Gastrocnemius medialis (tissue), 4 donors: ENCODE measurements around the gene MIXL1. TPM values are rescaled to one million over a fixed set of nuclear protein-coding genes. Genes with fewer than 3 reads are reported as not detected.
"Not testable (repeated sequence)": the region's sequence is repeated elsewhere in the genome, so short reads cannot be mapped to it uniquely, and the experiment has no call there.

ENCODE experiments used
- ATAC-seq, 2 donors: fragments of 150-250 bp; one replicate each; pipeline ENCODE4 v1.9.1; 2016
- DNase-seq, 2 donors: peaks; one replicate each; pipeline ENCODE4 v3.0.0-alpha.2; 2019
- H3K27ac ChIP-seq, 4 donors: fragments of 200-600 bp; sonication (generic); 1 replicate in 1 of 4; 2 replicates in 3 of 4; pipeline ENCODE4 v1.5.1; 2016 to 2018; ENCODE audit warnings: mild to moderate bottlenecking in 2 of 4, moderate library complexity in 1 of 4
- H3K27me3 ChIP-seq, 3 donors: fragments of 200-600 bp; sonication (generic) in 2 of 3; 1 replicate in 1 of 3; 2 replicates in 2 of 3; pipeline versions ENCODE4 v1.5.1 to v1.6.0; 2016 to 2019; ENCODE audit warnings: mild to moderate bottlenecking in 1 of 3, moderate library complexity in 1 of 3
- H3K36me3 ChIP-seq, 2 donors: fragments of 200-600 bp; sonication (generic) in 1 of 2; one replicate each; pipeline ENCODE4 v1.5.1; 2017 to 2018
- H3K4me1 ChIP-seq, 2 donors: fragments of 200-600 bp; sonication (generic) in 1 of 2; one replicate each; pipeline ENCODE4 v1.5.1; 2016 to 2017; ENCODE audit warnings: mild to moderate bottlenecking in 2 of 2
- H3K4me3 ChIP-seq, 4 donors: fragments of 200-600 bp; sonication (generic) in 3 of 4; 1 replicate in 1 of 4; 2 replicates in 3 of 4; pipeline ENCODE4 v1.5.1; 2016 to 2019; ENCODE audit warnings: mild to moderate bottlenecking in 2 of 4
- H3K9me3 ChIP-seq, 3 donors: fragments of 200-600 bp; sonication (generic) in 2 of 3; 1 replicate in 1 of 3; 2 replicates in 2 of 3; pipeline ENCODE4 v1.5.1; 2016 to 2019
- CTCF ChIP-seq, 5 experiments: fragments of 450-650 bp in 3 of 5; fragments of 200-600 bp in 2 of 5; sonication (generic) in 2 of 5; IDR thresholded peaks in 4 of 5; conservative IDR thresholded peaks in 1 of 5; 1 replicate in 4 of 5; 2 replicates in 1 of 5; pipeline ENCODE4 v1.5.1; 2016 to 2019; ENCODE audit warnings: antibody characterized with exemption in 5 of 5, mild to moderate bottlenecking in 3 of 5, moderate library complexity in 3 of 5
- POLR2A ChIP-seq, 2 donors: fragments of 450-650 bp; IDR thresholded peaks; one replicate each; pipeline ENCODE4 v1.6.1; 2017; ENCODE audit warnings: antibody characterized with exemption in 2 of 2, mild to moderate bottlenecking in 2 of 2, moderate library complexity in 2 of 2
- in situ Hi-C, 4 donors: fragments of 200-750 bp; cut with MboI; loops; one replicate each; pipeline versions ENCODE4 v1.15.0 to v1.8.0; 2017; ENCODE audit warnings: low sequenced_read_pairs in 4 of 4
- intact Hi-C: fragments of 100-400 bp; cut with DNase I; formaldehyde crosslinking; loops from one replicate; pipeline ENCODE4 v1.15.1; 2023; ENCODE audit warnings: low total_unique reads
- total RNA-seq, 4 donors: library from RNA; depleted of rRNA; stranded (reverse); fragments of >200 nt; gene quantifications; one replicate each; pipeline versions ENCODE4 v1.1.0 to v1.2.3, GENCODE V29; 2016

Gene MIXL1
- total RNA-seq, 4 donors from 2014 or later = not detected

GRCh38 chr1:226248091-226248490, 24.6 kb downstream of the MIXL1 start:
- ATAC-seq = no peak

DNA sequence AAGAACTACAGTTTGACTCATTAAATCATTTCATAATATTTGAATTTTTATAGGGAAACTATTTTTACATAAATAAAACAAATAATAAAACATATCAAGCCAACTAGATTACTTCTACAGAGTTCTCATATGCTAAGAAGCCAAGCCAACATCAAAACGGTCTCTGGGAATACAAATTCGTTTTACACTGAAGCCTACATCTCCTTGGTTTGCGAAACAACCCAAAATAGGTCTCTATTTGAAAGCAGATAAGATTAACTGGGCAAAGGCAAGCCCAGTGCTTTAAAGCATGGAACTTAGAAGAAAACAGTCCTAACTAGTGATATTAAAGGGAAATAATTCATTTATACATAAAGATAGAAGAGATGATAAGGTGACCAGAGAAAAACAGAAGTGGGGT, 25.3 kb downstream of the MIXL1 start:
- H3K27me3 ChIP-seq = no peaks in the 10 kb centered on the region
- H3K4me3 ChIP-seq = no peak overlapping the region
- no peaks in the 10 kb centered on the region for H3K4me1 ChIP-seq
- DNase-seq (no peak), ATAC-seq (no peak)
- TF ChIP-seq POLR2A (IDR thresholded peaks at IDR 0.05) = no peak
- no peak for TF ChIP-seq CTCF (IDR thresholded peaks at IDR 0.05 in 4 of 5, conservative IDR thresholded peaks at IDR 0.05 in 1 of 5)
- in situ Hi-C loops (no loop called here), intact Hi-C loops (no loop called here)
- H3K27ac ChIP-seq = no peak overlapping the region
- no peaks in the 10 kb centered on the region for H3K9me3 ChIP-seq
- H3K36me3 ChIP-seq = peaks cover 0 to 9% of the 10 kb centered on the region in 2 donors

More at GRCh38 chr1:226248091-226248490, 24.6 kb downstream of the MIXL1 start:
- Histone ChIP-seq H3K4me3 (no peak overlapping the region), H3K36me3 (peaks cover 0 to 9% of the 10 kb centered on the region in 2 donors), H3K27me3 (no peaks in the 10 kb centered on the region), H3K9me3 (no peaks in the 10 kb centered on the region), H3K4me1 (no peaks in the 10 kb centered on the region), H3K27ac (no peak overlapping the region)
- no peak for DNase-seq
- in situ Hi-C loops (no loop called here), intact Hi-C loops (no loop called here)
- TF ChIP-seq POLR2A (IDR thresholded peaks at IDR 0.05) (no peak), CTCF (IDR thresholded peaks at IDR 0.05 in 4 of 5, conservative IDR thresholded peaks at IDR 0.05 in 1 of 5) (no peak)

- peaks cover 0 to 9% of the 10 kb centered on the region in 2 donors for H3K36me3 ChIP-seq
- H3K4me1 ChIP-seq = no peaks in the 10 kb centered on the region
- DNase-seq (no peak), ATAC-seq (no peak)
- no peak for TF ChIP-seq CTCF (IDR thresholded peaks at IDR 0.05 in 4 of 5, conservative IDR thresholded peaks at IDR 0.05 in 1 of 5)
- no peak for TF ChIP-seq POLR2A (IDR thresholded peaks at IDR 0.05)
- H3K4me3 ChIP-seq = no peak overlapping the region
- no peak overlapping the region for H3K27ac ChIP-seq
- H3K9me3 ChIP-seq = no peaks in the 10 kb centered on the region
- H3K27me3 ChIP-seq = no peaks in the 10 kb centered on the region
- intact Hi-C loops (no loop called here), in situ Hi-C loops (no loop called here)
Measured at GRCh38 chr1:226250511-226250910, 27.0 kb downstream of the MIXL1 start.

DNA sequence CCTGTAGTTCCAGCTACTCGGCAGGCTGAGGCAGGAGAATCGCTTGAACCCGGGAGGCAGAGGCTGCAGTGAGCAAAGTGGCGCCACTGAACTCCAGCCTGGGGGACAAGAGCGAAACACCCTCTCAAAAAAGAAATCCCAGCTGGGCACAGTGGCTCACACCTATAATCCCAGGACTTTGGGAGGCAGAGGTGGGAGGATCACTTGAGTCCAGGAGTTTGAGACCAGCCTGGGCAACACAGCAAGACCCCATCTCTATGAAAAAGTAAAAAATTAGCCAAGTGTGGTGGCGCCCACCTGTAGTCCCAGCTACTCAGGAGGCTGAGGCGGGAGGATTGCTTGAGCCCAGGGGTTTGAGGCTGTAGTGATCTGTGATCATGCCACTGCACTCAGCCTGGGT, 29.4 kb downstream of the MIXL1 start:
- H3K9me3 ChIP-seq, H3K4me3 ChIP-seq, DNase-seq, H3K27me3 ChIP-seq, H3K27ac ChIP-seq, H3K36me3 ChIP-seq, H3K4me1 ChIP-seq, intact Hi-C loops, in situ Hi-C loops, ATAC-seq: not testable (repeated sequence)

DNA sequence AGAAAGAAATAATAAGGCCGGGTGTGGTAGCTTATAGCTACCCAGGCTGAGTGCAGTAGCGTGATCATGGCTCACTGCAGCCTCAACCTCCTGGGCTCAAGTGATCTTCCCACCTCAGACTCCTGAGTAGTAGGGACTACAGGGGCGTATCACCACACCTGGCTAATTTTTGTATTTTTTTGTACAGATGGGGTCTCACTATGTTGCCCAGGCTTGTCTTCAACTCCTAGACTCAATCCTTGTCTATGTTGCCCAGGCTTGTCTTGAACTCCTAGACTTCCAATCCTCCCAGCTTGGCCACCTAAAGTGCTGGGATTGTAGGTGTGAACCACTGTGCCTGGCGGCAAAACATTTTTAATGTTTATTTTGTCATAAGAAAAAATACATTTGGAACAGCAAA, 30.5 kb downstream of the MIXL1 start:
- no peak for ATAC-seq
- Histone ChIP-seq H3K27ac (no peak overlapping the region), H3K36me3 (peaks cover 0 to 9% of the 10 kb centered on the region in 2 donors), H3K27me3 (no peaks in the 10 kb centered on the region), H3K4me1 (no peaks in the 10 kb centered on the region), H3K4me3 (no peak overlapping the region), H3K9me3 (no peaks in the 10 kb centered on the region)
- TF ChIP-seq CTCF (IDR thresholded peaks at IDR 0.05 in 4 of 5, conservative IDR thresholded peaks at IDR 0.05 in 1 of 5) = no peak
- no peak for TF ChIP-seq POLR2A (IDR thresholded peaks at IDR 0.05)
- intact Hi-C loops (no loop called here), in situ Hi-C loops (no loop called here)
- no peak for DNase-seq
